Kidney (tissue), 14 donors: ENCODE results near the gene COLEC12. TPM values are rescaled to one million over a fixed set of nuclear protein-coding genes. Genes with fewer than 3 reads are reported as not detected.

ENCODE experiments used
- DNase-seq, 5 donors: peaks; one replicate each; pipeline ENCODE4 v3.0.0-alpha.2; 2013 to 2020
- FAIRE-seq: peaks from 2 replicates; lab custom pipeline; 2012; peaks lifted over from hg19 to GRCh38; lab: Jason Lieb, UNC
- H3K27ac ChIP-seq, 2 donors: one replicate each; pipeline ENCODE4 v1.7.0; 2013; ENCODE audit warnings: low read depth in 2 of 2, low read length in 2 of 2, inconsistent platforms in 1 of 2
- H3K27me3 ChIP-seq: one replicate; pipeline ENCODE4 v1.7.1; 2013; ENCODE audit warnings: low read length, inconsistent platforms; ENCODE audit not compliant: control insufficient read depth, insufficient read depth
- H3K36me3 ChIP-seq, 3 donors: one replicate each; pipeline versions ENCODE4 v1.7.0 to v1.7.1; 2013; ENCODE audit warnings: low read length in 3 of 3, control low read depth in 1 of 3, inconsistent platforms in 1 of 3; ENCODE audit not compliant: insufficient read depth in 3 of 3, control insufficient read depth in 2 of 3
- H3K4me1 ChIP-seq, 3 donors: one replicate each; pipeline versions ENCODE4 v1.7.0 to v1.7.1; 2013; ENCODE audit warnings: low read length in 3 of 3, inconsistent platforms in 1 of 3, low read depth in 1 of 3; ENCODE audit not compliant: control insufficient read depth in 2 of 3, insufficient read depth in 2 of 3
- H3K4me3 ChIP-seq, 3 donors: one replicate each; pipeline versions ENCODE4 v1.7.0 to v1.8.1; 2013; ENCODE audit warnings: low read length in 3 of 3, control low read depth in 1 of 3, inconsistent platforms in 1 of 3
- H3K9ac ChIP-seq, 3 donors: one replicate each; pipeline versions ENCODE4 v1.7.0 to v1.7.1; 2013; ENCODE audit warnings: low read length in 3 of 3, control low read depth in 1 of 3, inconsistent platforms in 1 of 3
- H3K9me3 ChIP-seq, 3 donors: one replicate each; pipeline versions ENCODE4 v1.7.0 to v1.7.1; 2013; ENCODE audit warnings: low read length in 3 of 3, control low read depth in 1 of 3, inconsistent platforms in 1 of 3; ENCODE audit not compliant: control insufficient read depth in 2 of 3, insufficient read depth in 1 of 3
- intact Hi-C: fragments of 100-400 bp; cut with DNase I; formaldehyde crosslinking; loops from one replicate; pipeline ENCODE4 v1.11.1; 2022
- polyA plus RNA-seq: library from polyadenylated mRNA; stranded (reverse); fragments of 350-450 nt; fragmentation: Illumina TruSeq; extraction: RNeasy Lipid Tissue Mini Kit (QIAGEN cat#74804); gene quantifications from one replicate; pipeline ENCODE4 v1.2.3, GENCODE V29; 2014; ENCODE audit warnings: low read depth, low replicate concordance; ENCODE audit not compliant: insufficient read depth
- total RNA-seq: library from RNA; stranded (reverse); fragmentation: NEBNext Ultra II Directional; extraction: Animal tissue kit (Norgen Biotek cat#: 25700); gene quantifications from one replicate; pipeline ENCODE4 v1.2.1, GENCODE V29; 2021
- TF ChIP-seq, protein P1 (sequence below): IDR thresholded peaks from 3 replicates; pipeline ENCODE4 v1.5.1; 2012; ENCODE audit warnings: mild to moderate bottlenecking, moderate library complexity, borderline replicate concordance; ENCODE audit not compliant: insufficient read depth; ENCODE audit errors: extremely low read depth
- donor health status: control.
- donor health status: control.
- donor health status: control.
- donor health status: control.
- donor health status: control.
- donor health status: DM: yes; HTN: yes; CAD: no.
- donor health status: Normal renal cell carcinoma (clear cell type).

Gene COLEC12
- total and polyA plus RNA-seq, 2 donors from 2014 or later: 1.3 to 7.4 TPM

DNA sequence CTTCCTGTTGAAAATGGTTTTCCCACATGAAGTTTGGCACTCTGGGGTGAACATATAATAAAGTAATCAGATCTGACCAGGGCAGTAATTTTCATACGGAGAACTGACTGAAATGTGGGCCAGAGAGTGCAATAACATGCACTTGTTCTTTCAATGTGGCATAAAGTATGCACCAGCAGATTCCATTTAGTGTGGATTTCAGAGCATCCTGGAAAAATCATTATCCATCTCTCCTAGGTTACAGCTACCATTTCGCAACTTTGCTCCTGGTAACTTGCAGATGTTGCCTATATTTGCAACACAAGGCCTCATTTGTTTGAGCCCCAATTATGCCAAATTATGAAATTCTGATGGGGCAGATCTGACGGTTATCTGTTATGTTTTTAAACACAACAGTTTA lies 55.4 kb downstream of the COLEC12 start:
- intact Hi-C loops: no loop called here
- H3K4me3 ChIP-seq: no peak overlapping the region
- TF ChIP-seq, protein P1, sequence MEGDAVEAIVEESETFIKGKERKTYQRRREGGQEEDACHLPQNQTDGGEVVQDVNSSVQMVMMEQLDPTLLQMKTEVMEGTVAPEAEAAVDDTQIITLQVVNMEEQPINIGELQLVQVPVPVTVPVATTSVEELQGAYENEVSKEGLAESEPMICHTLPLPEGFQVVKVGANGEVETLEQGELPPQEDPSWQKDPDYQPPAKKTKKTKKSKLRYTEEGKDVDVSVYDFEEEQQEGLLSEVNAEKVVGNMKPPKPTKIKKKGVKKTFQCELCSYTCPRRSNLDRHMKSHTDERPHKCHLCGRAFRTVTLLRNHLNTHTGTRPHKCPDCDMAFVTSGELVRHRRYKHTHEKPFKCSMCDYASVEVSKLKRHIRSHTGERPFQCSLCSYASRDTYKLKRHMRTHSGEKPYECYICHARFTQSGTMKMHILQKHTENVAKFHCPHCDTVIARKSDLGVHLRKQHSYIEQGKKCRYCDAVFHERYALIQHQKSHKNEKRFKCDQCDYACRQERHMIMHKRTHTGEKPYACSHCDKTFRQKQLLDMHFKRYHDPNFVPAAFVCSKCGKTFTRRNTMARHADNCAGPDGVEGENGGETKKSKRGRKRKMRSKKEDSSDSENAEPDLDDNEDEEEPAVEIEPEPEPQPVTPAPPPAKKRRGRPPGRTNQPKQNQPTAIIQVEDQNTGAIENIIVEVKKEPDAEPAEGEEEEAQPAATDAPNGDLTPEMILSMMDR: no peak
- no peaks in the 10 kb centered on the region for H3K36me3 ChIP-seq
- DNase-seq (no peak), FAIRE-seq (no peak)
- H3K9ac ChIP-seq: no peak overlapping the region
- H3K27ac ChIP-seq: no peak overlapping the region
- peaks cover 0 to 2% (median 0%) of the 10 kb centered on the region in 3 donors for H3K4me1 ChIP-seq
- H3K9me3 ChIP-seq: no peaks in the 10 kb centered on the region
- no peaks in the 10 kb centered on the region for H3K27me3 ChIP-seq

- intact Hi-C loops: no loop called here
- DNase-seq (no peak), FAIRE-seq (no peak)
- Histone ChIP-seq H3K9me3 (no peaks in the 10 kb centered on the region), H3K27me3 (no peaks in the 10 kb centered on the region), H3K4me3 (no peak overlapping the region), H3K4me1 (no peaks in the 10 kb centered on the region), H3K9ac (no peak overlapping the region), H3K36me3 (no peaks in the 10 kb centered on the region), H3K27ac (no peak overlapping the region)
- TF ChIP-seq, protein P1: no peak
These were observed 61.9 kb downstream of the COLEC12 start for GRCh38 chr18:438571-438970.

DNA sequence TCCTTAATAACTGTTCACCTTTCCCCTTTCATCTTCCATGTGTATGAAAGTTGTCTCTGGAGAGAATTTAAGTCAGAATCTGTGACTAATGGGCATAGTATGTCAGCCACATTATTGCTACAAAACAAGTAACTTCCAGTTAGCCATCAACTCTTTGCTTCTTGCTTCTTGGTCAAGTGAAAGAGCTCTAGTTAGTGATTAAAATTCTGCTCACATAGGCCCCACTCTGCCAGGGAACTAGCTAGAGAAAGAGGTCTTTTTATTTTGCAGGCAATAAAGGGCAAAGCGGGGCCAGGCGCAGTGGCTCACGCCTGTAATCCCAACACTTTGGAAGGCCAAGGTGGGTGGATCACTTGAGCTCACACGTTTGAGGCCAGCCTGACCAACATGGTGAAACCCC lies 64.6 kb downstream of the COLEC12 start:
- DNase-seq: peak in 2 of 5 donors; percentile 42 to 51
- intact Hi-C loops: no loop called here
- TF ChIP-seq, protein P1: no peak

DNA sequence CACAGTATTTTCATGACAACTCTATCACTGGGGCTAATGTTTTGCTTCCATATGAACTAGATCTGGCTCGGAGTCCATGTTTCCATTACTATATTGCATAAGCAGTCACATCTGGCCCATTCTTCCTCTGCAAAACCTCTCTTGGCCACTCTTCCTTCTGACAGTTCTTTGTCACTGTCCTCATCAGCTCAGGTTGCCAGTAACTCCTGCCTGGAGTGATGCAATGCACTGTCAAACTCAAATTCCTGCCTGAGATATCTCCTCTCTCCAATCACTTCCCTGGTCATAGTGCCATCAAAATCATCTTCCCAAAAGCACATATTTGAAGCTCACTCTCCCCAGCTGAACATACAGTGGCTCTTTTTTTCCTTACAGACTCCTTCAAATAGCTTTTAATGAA lies 66.1 kb downstream of the COLEC12 start:
- intact Hi-C loops: no loop called here
- no peak for FAIRE-seq
- TF ChIP-seq, protein P1: no peak
- H3K9ac ChIP-seq: no peak overlapping the region
- no peaks in the 10 kb centered on the region for H3K27me3 ChIP-seq
- H3K4me1 ChIP-seq: no peaks in the 10 kb centered on the region
- no peak for DNase-seq
- no peaks in the 10 kb centered on the region for H3K9me3 ChIP-seq
- no peak overlapping the region for H3K4me3 ChIP-seq
- H3K36me3 ChIP-seq: no peaks in the 10 kb centered on the region
- H3K27ac ChIP-seq: no peak overlapping the region

More for the DNA sequence above, 64.6 kb downstream of the COLEC12 start:
- Histone ChIP-seq H3K9ac (no peak overlapping the region), H3K9me3 (no peaks in the 10 kb centered on the region), H3K4me1 (no peaks in the 10 kb centered on the region), H3K36me3 (no peaks in the 10 kb centered on the region), H3K27ac (no peak overlapping the region), H3K27me3 (no peaks in the 10 kb centered on the region), H3K4me3 (no peak overlapping the region)
- no peak for FAIRE-seq
